ENCODE results near the gene THBS2.
"Not testable (repeated sequence)": the region's sequence is repeated elsewhere in the genome, so short reads cannot be mapped to it uniquely, and the experiment has no call there.

The THBS2 gene

DNA sequence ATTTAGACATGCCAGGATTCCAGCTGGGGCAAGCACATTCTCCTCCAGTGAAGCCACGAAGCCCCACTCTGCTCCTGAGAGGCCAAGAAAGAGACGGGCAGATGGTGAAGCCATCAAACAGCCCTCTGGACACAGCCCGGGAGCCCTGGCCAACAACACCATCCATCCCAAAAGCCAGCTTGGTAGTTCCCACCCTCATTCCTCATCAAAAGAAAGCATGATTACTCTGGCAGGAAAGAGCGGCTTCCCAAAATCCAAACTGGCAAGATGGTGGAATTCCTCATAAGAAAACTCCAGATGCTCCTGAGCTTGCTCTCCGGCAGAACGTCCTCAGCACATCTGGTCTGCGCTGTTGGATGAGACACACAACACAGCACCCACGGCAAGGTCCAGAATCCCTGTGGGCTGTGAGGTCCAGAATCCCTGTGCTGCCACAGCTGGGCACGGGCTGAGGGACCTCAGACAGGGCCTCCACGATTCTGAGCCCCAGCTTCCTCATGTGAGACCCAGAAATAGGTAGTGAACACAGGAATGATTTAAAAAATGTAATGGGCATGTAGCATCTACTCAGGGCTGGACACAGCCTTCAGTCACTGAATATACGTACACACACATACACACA is 52.6 kb downstream of the THBS2 start:
- DNase-seq (ENCODE audit: extremely low spot score), result no peak
- ChIA-PET POLR2A (no interaction called here), CTCF (no interaction called here)
- TF ChIP-seq FOXK2 (IDR thresholded peaks at IDR 0.05) (no peak), ZNF384 (IDR thresholded peaks at IDR 0.05) (no peak), LEF1 (IDR thresholded peaks at IDR 0.05; ENCODE audit: borderline replicate concordance) (no peak), BHLHE40 (IDR thresholded peaks at IDR 0.05; ENCODE audit: borderline replicate concordance) (no peak), L3MBTL2 (conservative IDR thresholded peaks at IDR 0.05) (no peak), SUZ12 (IDR thresholded peaks at IDR 0.05) (no peak), FOXM1 (IDR thresholded peaks at IDR 0.05; ENCODE audit: borderline replicate concordance) (no peak), ARNT (IDR thresholded peaks at IDR 0.05) (no peak), FOXA1 (IDR thresholded peaks at IDR 0.05) (no peak), TARDBP (IDR thresholded peaks at IDR 0.05) (no peak), CTBP1 (IDR thresholded peaks at IDR 0.05; ENCODE audit: borderline replicate concordance) (no peak), SP1 (IDR thresholded peaks at IDR 0.05) (no peak), HDGF (IDR thresholded peaks at IDR 0.05; ENCODE audit: borderline replicate concordance) (no peak), ELF4 (IDR thresholded peaks at IDR 0.05) (no peak), NFRKB (IDR thresholded peaks at IDR 0.05) (no peak)
- TF ChIP-seq, protein P1, sequence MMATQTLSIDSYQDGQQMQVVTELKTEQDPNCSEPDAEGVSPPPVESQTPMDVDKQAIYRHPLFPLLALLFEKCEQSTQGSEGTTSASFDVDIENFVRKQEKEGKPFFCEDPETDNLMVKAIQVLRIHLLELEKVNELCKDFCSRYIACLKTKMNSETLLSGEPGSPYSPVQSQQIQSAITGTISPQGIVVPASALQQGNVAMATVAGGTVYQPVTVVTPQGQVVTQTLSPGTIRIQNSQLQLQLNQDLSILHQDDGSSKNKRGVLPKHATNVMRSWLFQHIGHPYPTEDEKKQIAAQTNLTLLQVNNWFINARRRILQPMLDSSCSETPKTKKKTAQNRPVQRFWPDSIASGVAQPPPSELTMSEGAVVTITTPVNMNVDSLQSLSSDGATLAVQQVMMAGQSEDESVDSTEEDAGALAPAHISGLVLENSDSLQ (IDR thresholded peaks at IDR 0.05), result no peak

DNA sequence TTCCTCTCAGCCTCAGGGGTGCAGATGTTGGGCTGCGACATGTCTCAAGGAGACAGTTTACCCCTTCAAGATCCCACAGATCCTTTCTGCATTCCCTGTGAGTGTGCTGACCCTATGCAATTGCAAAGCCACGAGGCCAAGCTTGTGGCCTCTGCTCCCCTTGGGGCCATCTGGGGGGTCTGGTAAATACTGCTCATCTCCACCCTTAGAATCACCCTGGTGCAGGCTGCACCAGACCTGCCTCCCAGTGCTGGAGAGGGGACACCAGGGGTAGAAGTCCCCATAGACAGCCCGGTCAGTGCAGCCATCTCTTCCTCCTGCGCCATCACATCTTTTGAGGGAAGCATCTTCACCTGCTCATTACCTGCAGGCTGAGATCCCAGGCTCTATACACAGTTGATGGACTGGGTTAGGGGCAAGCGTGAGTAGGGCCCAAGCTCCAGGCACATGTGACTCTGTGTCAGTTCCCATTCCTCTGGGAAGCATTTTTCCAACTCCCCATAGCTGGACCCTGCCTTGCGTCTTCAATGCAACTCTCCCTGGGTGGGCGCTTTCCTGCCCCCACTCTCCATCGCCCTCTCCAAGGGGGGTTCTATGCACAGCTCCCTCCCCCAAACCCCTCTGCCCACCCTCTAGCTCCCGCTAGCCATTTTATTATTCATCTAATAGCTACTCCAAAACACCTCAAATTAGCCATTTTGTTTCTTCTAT is 53.9 kb downstream of the THBS2 start:
- ChIA-PET POLR2A (no interaction called here), CTCF (no interaction called here)
- TF ChIP-seq ELF4 (IDR thresholded peaks at IDR 0.05), result no peak
- TF ChIP-seq SUZ12 (IDR thresholded peaks at IDR 0.05), result no peak
- no peak for TF ChIP-seq HDGF (IDR thresholded peaks at IDR 0.05; ENCODE audit: borderline replicate concordance)
- TF ChIP-seq ARNT (IDR thresholded peaks at IDR 0.05), result no peak
- no peak for TF ChIP-seq NFRKB (IDR thresholded peaks at IDR 0.05)
- TF ChIP-seq SP1 (IDR thresholded peaks at IDR 0.05), result no peak
- TF ChIP-seq L3MBTL2 (conservative IDR thresholded peaks at IDR 0.05), result no peak
- TF ChIP-seq, protein P1 (IDR thresholded peaks at IDR 0.05), result no peak
- no peak for TF ChIP-seq FOXK2 (IDR thresholded peaks at IDR 0.05)
- TF ChIP-seq ZNF384 (IDR thresholded peaks at IDR 0.05), result no peak
- no peak for TF ChIP-seq CTBP1 (IDR thresholded peaks at IDR 0.05; ENCODE audit: borderline replicate concordance)
- no peak for TF ChIP-seq FOXA1 (IDR thresholded peaks at IDR 0.05)
- TF ChIP-seq BHLHE40 (IDR thresholded peaks at IDR 0.05; ENCODE audit: borderline replicate concordance), result no peak
- no peak for TF ChIP-seq FOXM1 (IDR thresholded peaks at IDR 0.05; ENCODE audit: borderline replicate concordance)
- TF ChIP-seq TARDBP (IDR thresholded peaks at IDR 0.05), result no peak
- TF ChIP-seq LEF1 (IDR thresholded peaks at IDR 0.05; ENCODE audit: borderline replicate concordance), result no peak
- no peak for DNase-seq (ENCODE audit: extremely low spot score)

DNA sequence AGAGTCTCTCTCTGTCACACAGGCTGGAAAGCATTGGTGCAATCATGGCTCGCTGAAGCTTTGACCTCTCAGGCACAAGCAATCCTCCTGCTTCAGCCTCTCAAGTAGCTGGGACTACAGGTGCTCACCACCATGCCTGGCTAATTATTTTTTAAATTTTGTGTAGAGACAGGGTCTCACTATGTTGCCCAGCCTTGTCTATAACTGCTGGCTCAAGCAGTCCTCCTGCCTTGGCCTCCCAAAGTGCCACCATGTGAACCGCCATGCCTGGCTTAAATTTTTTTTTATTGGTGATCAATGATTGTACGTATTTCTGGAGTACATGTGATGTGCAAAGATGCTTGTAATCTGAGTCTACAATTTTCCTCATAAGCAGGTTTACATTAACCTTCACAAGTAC is 54.8 kb downstream of the THBS2 start:
- ChIA-PET POLR2A (no interaction called here), CTCF (no interaction called here)
- DNase-seq (ENCODE audit: extremely low spot score), result no peak
- no peak for TF ChIP-seq HDGF (IDR thresholded peaks at IDR 0.05; ENCODE audit: borderline replicate concordance)
- no peak for TF ChIP-seq L3MBTL2 (conservative IDR thresholded peaks at IDR 0.05)

DNA sequence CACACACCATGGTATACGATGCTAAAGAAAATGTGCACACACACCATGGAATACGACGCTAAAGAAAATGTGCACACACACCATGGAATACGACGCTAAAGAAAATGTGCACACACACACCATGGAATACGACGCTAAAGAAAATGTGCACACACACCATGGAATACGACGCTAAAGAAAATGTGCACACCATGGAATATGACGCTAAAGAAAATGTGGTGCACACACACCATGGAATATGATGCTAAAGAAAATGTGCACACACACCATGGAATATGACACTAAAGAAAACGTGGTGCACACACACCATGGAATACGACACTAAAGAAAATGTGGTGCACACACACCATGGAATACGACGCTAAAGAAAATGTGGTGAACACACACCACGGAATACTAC is 55.7 kb downstream of the THBS2 start:
- POLR2A ChIA-PET; CTCF ChIA-PET; DNase-seq (ENCODE audit: extremely low spot score): not testable (repeated sequence)

DNA sequence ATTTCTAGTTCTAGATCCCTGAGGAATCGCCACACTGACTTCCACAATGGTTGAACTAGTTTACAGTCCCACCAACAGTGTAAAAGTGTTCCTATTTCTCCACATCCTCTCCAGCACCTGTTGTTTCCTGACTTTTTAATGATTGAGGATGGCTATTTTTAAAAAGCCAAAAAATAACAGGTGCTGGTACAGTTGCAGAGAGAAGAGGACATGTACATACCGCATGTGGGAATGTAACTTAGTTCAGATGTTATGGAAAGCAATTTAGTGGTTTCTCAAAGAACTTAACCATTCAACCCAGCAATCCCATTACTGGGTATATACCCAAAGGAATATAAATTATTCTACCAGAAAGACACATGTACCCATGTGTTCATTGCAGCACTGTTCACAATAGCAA is 57.4 kb downstream of the THBS2 start:
- CTCF ChIA-PET; DNase-seq (ENCODE audit: extremely low spot score); POLR2A ChIA-PET: not testable (repeated sequence)

DNA sequence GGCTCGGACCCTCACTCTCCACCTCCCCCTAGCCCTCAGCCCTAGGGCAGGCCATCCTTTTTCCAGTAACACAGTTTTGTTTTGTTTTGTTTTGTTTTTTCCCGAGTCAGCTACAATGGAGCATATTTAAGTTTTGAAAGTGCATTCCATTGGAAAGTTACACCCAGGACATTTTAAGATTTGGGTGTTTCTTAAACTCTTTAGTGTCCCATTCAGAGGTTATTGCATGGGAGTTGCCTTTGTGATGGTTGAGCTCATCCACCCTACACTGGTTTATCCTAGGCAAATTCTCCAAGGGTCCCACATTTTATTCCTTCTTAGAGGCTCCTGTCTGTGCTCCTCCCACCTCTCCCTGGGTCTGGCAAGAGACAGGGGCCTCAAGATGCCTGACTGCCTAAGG is 58.9 kb downstream of the THBS2 start:
- CTCF ChIA-PET, result no interaction called here
- POLR2A ChIA-PET, result no interaction called here
- DNase-seq (ENCODE audit: extremely low spot score), result no peak
- TF ChIP-seq SUZ12 (IDR thresholded peaks at IDR 0.05) (no peak), FOXK2 (IDR thresholded peaks at IDR 0.05) (no peak), HDGF (IDR thresholded peaks at IDR 0.05; ENCODE audit: borderline replicate concordance) (no peak), SP1 (IDR thresholded peaks at IDR 0.05) (no peak), CTBP1 (IDR thresholded peaks at IDR 0.05; ENCODE audit: borderline replicate concordance) (no peak), FOXM1 (IDR thresholded peaks at IDR 0.05; ENCODE audit: borderline replicate concordance) (no peak), TARDBP (IDR thresholded peaks at IDR 0.05) (no peak), L3MBTL2 (conservative IDR thresholded peaks at IDR 0.05) (no peak), FOXA1 (IDR thresholded peaks at IDR 0.05) (no peak), BHLHE40 (IDR thresholded peaks at IDR 0.05; ENCODE audit: borderline replicate concordance) (no peak), NFRKB (IDR thresholded peaks at IDR 0.05) (no peak), ARNT (IDR thresholded peaks at IDR 0.05) (no peak), ZNF384 (IDR thresholded peaks at IDR 0.05) (no peak), LEF1 (IDR thresholded peaks at IDR 0.05; ENCODE audit: borderline replicate concordance) (no peak), ELF4 (IDR thresholded peaks at IDR 0.05) (no peak)
- TF ChIP-seq, protein P1 (IDR thresholded peaks at IDR 0.05), result no peak

Data from HEK293T (cell line).